NCI-H187 (cell line): Measurements from ENCODE around the gene SPCS1.

Source experiments
- DNase-seq, 2 experiments: peaks; one replicate each; lab custom pipeline; 2025; lab: John Stamatoyannopoulos, UW

Gene SPCS1

GRCh38 chr3:52730681-52731080 lies 24.8 kb downstream of the SPCS1 start:
- DNase-seq = no peak

- DNase-seq = no peak
Observed at GRCh38 chr3:52731590-52731989, 25.7 kb downstream of the SPCS1 start.

GRCh38 chr3:52733256-52733891 lies 27.5 kb downstream of the SPCS1 start:
- DNase-seq = no peak

GRCh38 chr3:52739730-52740129 lies 33.8 kb downstream of the SPCS1 start:
- no peak for DNase-seq

- DNase-seq = no peak
Observed at GRCh38 chr3:52742418-52743041, 36.6 kb downstream of the SPCS1 start.

- DNase-seq = no peak
Observed at GRCh38 chr3:52743152-52743551, 37.2 kb downstream of the SPCS1 start.

GRCh38 chr3:52743721-52744120 lies 37.8 kb downstream of the SPCS1 start:
- DNase-seq = no peak

- DNase-seq = no peak
Observed at GRCh38 chr3:52752045-52752660, 46.2 kb downstream of the SPCS1 start.

GRCh38 chr3:52754373-52754772 lies 48.5 kb downstream of the SPCS1 start:
- no peak for DNase-seq

- DNase-seq = no peak
Observed at GRCh38 chr3:52756141-52756540, 50.2 kb downstream of the SPCS1 start.
